HG02840 (cell line): ENCODE results near the gene TBC1D2.

Source experiments
- ATAC-seq: cut with Tn5 transposase; IDR thresholded peaks from one replicate; pipeline ENCODE4 v1.9.1; 2021; ENCODE audit warnings: mild to moderate bottlenecking, moderate library complexity, moderate number of reproducible peaks; ENCODE audit not compliant: unreplicated experiment, low FRiP score

Gene TBC1D2

GRCh38 chr9:98193336-98193944, 62.0 kb downstream of the TBC1D2 start:
- no peak for ATAC-seq

- ATAC-seq = no peak
Observed at GRCh38 chr9:98192503-98193335, 62.7 kb downstream of the TBC1D2 start, which contains the start of gene CORO2A. CORO2A (minus strand) TSS chr9:98192637; CDS start chr9:98157660, 34,977 bp downstream.

- no peak for ATAC-seq
Observed at GRCh38 chr9:98191671-98192502, 63.6 kb downstream of the TBC1D2 start.

GRCh38 chr9:98191181-98191608, 64.3 kb downstream of the TBC1D2 start:
- ATAC-seq = no peak

- no peak for ATAC-seq
Observed at GRCh38 chr9:98190757-98191105, 64.7 kb downstream of the TBC1D2 start.

- ATAC-seq = no peak
Observed at GRCh38 chr9:98189412-98189811, 66.0 kb downstream of the TBC1D2 start.

GRCh38 chr9:98187926-98188325, 67.5 kb downstream of the TBC1D2 start:
- ATAC-seq = no peak

GRCh38 chr9:98186236-98186635, 69.2 kb downstream of the TBC1D2 start:
- no peak for ATAC-seq

DNA sequence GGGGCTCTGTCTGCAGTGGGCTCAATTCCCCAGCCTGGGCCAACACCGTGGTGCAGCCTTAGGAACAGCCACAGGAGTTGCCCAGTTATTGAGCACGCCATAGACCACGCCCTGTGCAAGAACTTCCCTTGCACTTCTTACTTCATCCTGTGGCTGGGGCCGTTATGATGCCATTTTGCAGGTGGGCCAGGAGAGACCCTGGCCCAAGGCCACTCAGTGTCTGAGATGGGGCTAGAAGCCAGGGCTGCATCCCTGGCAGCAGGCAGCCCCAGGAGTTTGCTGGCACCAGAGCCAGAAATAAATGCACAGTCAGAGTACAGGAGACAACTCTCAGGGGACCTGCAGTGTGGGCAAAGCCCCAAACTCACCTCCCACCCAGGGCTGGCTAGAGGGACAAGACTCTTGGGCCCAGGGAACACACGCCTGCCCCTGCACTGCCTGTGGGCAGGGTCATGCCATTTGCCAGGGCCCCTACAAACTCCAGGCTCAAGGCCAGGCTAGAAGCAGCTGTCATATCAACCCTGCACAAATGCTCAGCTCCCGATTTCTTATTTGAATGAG, 69.8 kb downstream of the TBC1D2 start:
- no peak for ATAC-seq

DNA sequence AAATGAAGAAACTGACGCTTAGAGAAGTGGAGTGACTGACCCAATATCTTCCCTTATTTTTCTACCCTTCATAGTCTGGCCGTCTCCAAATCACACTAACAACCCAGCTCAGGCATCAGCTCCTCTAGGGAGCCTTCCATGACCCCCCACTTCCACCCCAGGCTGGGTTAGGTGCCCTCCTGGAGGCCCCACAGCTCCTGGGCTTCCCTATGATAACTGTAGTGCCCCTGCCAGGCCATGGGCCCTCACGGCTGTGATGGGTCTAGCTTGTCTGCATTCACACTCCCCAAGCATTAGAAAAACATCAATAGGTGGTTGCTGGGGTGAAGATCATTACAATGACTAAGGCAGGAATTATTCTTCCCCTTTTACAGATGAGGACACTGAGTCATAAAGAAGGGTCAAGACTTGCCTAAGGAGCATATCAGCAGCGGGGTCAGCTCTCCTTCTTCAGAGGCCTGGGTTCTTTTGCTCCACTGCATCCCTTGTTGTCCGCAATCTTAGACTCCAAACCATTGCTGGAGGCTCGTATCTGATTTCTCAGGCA, 70.4 kb downstream of the TBC1D2 start:
- no peak for ATAC-seq

GRCh38 chr9:98184326-98184725, 71.1 kb downstream of the TBC1D2 start:
- ATAC-seq = no peak

GRCh38 chr9:98182889-98183599, 72.4 kb downstream of the TBC1D2 start:
- ATAC-seq = no peak

DNA sequence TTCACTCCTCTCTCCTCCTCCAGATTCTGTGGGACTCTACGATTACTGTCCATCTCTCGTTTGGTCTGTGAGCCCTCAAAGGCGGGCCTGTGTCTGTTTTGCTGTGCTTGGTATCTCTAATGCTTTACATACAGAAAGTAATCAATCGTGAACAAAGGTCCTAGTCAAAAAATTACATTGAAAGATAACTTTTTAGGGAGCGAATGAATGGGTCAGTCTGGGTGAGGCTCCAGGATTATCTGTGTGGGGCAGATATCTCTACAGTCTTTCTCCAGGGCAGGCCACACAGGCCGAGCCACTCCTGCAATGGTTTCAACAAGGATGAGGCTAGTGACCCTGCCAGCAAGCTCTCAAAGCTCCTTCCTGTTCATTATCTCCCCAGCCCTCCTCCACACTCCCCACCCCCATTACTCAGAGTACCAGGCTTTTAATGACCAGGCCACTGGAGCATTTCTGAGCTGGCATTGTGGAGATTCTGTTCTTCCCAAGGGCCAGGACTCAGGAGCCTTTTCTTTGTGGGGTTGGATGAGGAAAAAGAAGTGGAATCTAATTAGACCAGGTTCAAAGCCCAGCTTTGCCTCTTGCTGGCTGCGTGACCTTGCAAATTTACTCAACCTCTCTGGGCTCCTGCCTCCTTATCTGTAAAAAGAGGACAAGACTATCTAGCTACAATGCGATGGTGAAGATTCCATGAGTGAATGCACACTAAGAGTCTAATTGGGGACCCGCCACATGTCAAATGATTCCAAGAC, 73.2 kb downstream of the TBC1D2 start:
- no peak for ATAC-seq

DNA sequence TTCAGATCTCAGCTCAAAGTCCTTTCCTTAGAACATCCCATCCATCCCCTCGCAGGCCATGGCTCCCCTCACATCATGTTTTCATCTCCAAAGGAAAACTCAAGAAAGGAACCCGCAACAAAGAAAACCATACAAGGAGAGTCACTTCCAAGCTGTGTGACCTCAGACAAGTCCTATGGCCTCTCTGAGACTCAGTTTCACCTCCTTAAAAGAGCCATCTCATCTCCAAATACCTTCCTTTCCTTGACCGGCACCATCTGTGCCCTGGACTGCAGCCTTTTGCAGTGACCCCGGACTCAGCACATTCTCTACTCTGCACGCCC, 73.7 kb downstream of the TBC1D2 start:
- ATAC-seq = no peak

- ATAC-seq = no peak
Observed at GRCh38 chr9:98180996-98181395, 74.5 kb downstream of the TBC1D2 start.

DNA sequence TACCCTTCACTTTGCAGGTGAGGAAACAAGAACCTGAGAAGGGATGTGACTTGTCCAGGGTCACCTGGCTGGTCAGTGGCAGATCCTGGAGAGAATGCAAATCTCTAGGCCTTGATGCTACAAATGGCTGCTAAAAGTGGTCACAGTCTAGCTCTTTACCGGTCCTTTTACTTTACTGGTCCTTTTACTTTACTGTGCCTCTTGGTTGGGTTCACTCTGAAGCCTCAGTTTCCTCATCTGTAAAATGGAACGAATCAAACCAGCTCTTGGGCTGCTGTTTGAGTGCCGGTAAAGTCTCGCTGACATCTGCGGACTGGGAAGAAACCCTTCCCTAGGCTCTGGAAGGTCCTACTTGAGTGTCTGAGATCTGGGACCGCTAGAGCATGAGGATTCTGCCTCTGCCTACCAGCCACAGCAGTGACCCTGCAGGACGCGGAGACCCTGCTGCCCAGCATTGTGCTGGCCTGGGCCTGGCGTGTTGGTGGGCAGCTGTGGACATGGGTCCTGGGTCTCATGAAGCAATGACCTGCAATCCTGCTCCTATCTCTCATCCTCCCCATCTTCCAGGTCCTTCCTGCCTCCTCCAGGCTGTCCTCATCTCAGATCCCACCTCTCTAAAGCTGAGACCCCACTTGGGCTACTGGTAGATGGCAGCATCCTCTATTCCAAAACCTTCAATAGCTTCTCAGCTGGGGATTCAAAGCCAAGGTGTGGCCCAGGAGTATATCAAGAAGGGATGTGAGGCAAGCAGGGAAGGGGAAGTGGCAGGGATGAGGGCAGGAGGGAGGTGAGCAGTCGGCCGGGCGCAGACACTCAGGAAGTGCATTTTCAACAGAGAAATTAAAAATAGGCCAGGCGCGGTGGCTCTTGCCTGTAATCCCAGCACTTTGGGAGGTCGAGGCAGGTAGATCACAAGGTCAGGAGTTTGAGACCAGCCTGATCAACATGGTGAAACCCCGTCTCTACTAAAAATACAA, 76.3 kb downstream of the TBC1D2 start:
- no peak for ATAC-seq

DNA sequence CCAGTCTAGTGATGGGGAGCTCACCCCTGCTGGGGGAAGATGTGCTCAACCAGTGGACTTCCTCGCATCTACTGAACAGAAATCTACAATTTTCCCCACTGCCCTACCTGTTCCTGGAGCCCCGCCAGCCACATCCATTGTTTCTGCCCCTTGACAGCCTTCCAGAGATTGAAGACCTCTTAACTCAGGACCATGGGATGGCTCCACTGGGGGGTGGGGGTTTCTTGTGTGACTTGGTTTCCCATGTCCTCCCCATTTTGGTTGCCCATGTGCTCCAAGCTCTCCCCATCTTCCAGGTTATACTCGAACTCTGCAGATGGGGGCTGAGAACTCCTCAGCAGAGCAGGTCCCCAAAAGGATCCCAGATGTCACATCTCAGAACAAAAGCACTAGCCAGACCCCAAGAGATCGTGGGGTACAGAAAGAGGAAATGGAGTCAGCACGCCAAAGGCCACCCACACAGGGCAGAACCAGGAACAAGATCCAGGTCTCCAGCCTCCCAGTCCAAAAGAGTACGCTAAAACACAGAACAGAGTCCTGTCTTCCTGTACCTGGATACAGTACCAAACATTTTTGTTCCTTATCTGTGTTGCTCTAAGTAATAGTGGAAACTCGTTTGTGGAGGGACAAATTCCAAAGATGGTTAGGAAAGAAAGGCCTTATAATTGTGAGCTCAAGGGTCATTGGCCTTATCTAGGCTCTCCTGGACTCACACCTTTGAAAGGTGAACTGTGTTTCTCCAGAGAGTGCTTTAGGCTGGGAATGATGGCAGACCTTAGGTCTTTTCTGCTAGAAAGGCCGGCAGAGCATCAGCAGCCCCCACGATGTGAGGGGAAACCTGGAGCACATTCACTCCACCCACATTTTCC, 78.8 kb downstream of the TBC1D2 start:
- ATAC-seq = no peak
